Adrenal gland (tissue), 5 donors: Measurements from ENCODE around the gene KRT72.

Experiments
- CTCF ChIP-seq, 6 experiments: fragments of 450-650 bp in 4 of 6; fragments of 200-600 bp in 2 of 6; sonication (generic) in 1 of 6; IDR thresholded peaks; 1 replicate in 5 of 6; 2 replicates in 1 of 6; pipeline versions ENCODE4 v1.5.1 to v1.8.0; 2016 to 2021; ENCODE audit warnings: antibody characterized with exemption in 6 of 6, mild to moderate bottlenecking in 2 of 6, moderate library complexity in 1 of 6
- POLR2A ChIP-seq, 2 donors: fragments of 450-650 bp; IDR thresholded peaks; one replicate each; pipeline ENCODE4 v1.6.1; 2017; ENCODE audit warnings: antibody characterized with exemption in 2 of 2, mild to moderate bottlenecking in 2 of 2, moderate library complexity in 1 of 2
- donor health status: DM: no; HTN: no; CAD: no.

DNA sequence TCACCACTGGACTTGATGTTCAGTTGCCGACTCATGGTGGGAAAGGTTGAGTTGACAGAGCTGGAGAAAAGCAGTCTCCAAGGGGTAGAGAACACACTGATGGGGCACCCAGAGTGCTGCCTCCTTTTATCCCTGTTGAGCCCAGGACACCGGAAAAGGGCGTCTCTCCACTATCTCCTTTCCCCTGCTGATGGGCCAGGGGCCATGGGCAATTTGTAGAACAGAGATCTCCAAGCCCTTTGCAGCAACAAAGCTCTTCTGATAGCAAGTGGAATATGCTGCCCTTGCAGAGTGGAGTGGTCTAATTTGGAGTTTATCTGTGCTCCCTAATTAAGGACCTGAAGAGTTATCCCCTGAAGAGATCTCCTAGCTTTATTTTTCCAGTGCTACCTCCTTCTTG, 27.5 kb downstream of the KRT72 start, which contains the start of gene KRT74:
- no peak for TF ChIP-seq POLR2A (IDR thresholded peaks at IDR 0.05)
- no peak for TF ChIP-seq CTCF (IDR thresholded peaks at IDR 0.05)
